Measurements from ENCODE around the gene MUCL3. TPM values are rescaled to one million over a fixed set of nuclear protein-coding genes. Genes with fewer than 3 reads are reported as not detected.

Gene MUCL3
- total RNA-seq, 2 experiments from 2014 or later, result not detected

- intact Hi-C loops (cut with micrococcal nuclease; ENCODE audit: unreplicated experiment), result no loop called here
- Histone ChIP-seq H3K79me2 (ENCODE audit: insufficient read depth, low read depth, low read length) (no peaks in the 10 kb centered on the region), H3K4me1 (ENCODE audit: insufficient read depth, low read length, poor library complexity, severe bottlenecking) (no peaks in the 10 kb centered on the region), H3K9me3 (ENCODE audit: low read length) (no peaks in the 10 kb centered on the region), H3K4me3 (ENCODE audit: low read depth, low read length, poor library complexity, severe bottlenecking) (no peak overlapping the region), H3K4me2 (ENCODE audit: low read length) (no peak overlapping the region), H3K9me2 (ENCODE audit: insufficient read depth, low read length) (no peaks in the 10 kb centered on the region), H3K36me3 (ENCODE audit: insufficient read depth, low read length) (no peaks in the 10 kb centered on the region), H2AFZ (ENCODE audit: low read length) (no peak overlapping the region), H4K20me1 (ENCODE audit: insufficient read depth, low read length) (no peaks in the 10 kb centered on the region), H3K27ac (ENCODE audit: low read depth, low read length, poor library complexity, severe bottlenecking) (no peak overlapping the region)
- TF ChIP-seq EZH2phosphoT487 (IDR thresholded peaks at IDR 0.05; ENCODE audit: borderline replicate concordance, low read depth, low read length), result no peak
- no peak for TF ChIP-seq CTCF (conservative IDR thresholded peaks at IDR 0.05; ENCODE audit: low read length)
- CTCF ChIA-PET (ENCODE audit: unreplicated experiment), result no interaction called here
- POLR2A ChIA-PET, result no interaction called here
- no peak for DNase-seq (ENCODE audit: low spot score)
- no TSS peak for BruUV-seq (replicated peaks)
These were observed 14.0 kb downstream of the MUCL3 start for GRCh38 chr6:30954631-30955366.

- POLR2A ChIA-PET, result no interaction called here
These were observed 14.7 kb downstream of the MUCL3 start for GRCh38 chr6:30955367-30956042.

More at GRCh38 chr6:30955367-30956042, 14.7 kb downstream of the MUCL3 start:
- intact Hi-C loops (cut with micrococcal nuclease; ENCODE audit: unreplicated experiment), result no loop called here
- H4K20me1 ChIP-seq (ENCODE audit: insufficient read depth, low read length), result no peaks in the 10 kb centered on the region
- H3K27ac ChIP-seq (ENCODE audit: low read depth, low read length, poor library complexity, severe bottlenecking), result no peak overlapping the region
- H3K36me3 ChIP-seq (ENCODE audit: insufficient read depth, low read length), result no peaks in the 10 kb centered on the region
- TF ChIP-seq CTCF (conservative IDR thresholded peaks at IDR 0.05; ENCODE audit: low read length) (no peak), EZH2phosphoT487 (IDR thresholded peaks at IDR 0.05; ENCODE audit: borderline replicate concordance, low read depth, low read length) (no peak)
- no peaks in the 10 kb centered on the region for H3K79me2 ChIP-seq (ENCODE audit: insufficient read depth, low read depth, low read length)
- no peak overlapping the region for H3K4me3 ChIP-seq (ENCODE audit: low read depth, low read length, poor library complexity, severe bottlenecking)
- no peaks in the 10 kb centered on the region for H3K9me2 ChIP-seq (ENCODE audit: insufficient read depth, low read length)
- no peak overlapping the region for H2AFZ ChIP-seq (ENCODE audit: low read length)
- no peak overlapping the region; the same call in 1 of the 2 replicates for H3K4me2 ChIP-seq (ENCODE audit: low read length)
- no peaks in the 10 kb centered on the region for H3K9me3 ChIP-seq (ENCODE audit: low read length)
- H3K4me1 ChIP-seq (ENCODE audit: insufficient read depth, low read length, poor library complexity, severe bottlenecking), result no peaks in the 10 kb centered on the region
- DNase-seq (ENCODE audit: low spot score), result no peak
- BruUV-seq (replicated peaks), result no TSS peak
- CTCF ChIA-PET (ENCODE audit: unreplicated experiment), result no interaction called here

All from OCI-LY7 (cell line).